ENCODE results near the gene BSPRY.

BSPRY gene

DNA sequence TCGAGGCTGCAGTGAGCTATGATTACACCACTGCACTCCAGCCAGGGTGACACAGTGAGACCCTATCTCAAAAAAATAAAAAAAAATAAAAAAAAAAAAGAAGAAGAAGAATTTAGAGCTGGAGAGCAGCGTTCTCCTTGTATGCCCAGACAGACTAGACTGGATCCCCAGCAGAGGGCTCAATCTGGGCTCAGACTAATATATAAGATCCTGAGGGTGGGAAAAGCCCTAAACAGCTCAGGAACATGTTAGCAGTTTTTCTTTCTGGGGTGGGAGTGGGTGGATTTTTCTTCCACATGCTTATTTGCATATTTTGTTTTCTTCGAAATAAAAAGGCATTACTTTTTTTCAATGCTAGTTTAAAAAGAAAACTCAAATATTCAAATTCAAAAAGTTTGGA, 904 bp upstream of the BSPRY start:
- Histone ChIP-seq H3K9me3 (replicated peaks; ENCODE audit: insufficient read depth, low read length) (no peaks in the 10 kb centered on the region), H3K79me2 (ENCODE audit: low read length) (peaks cover 33% of the 10 kb centered on the region), H3K9ac (ENCODE audit: low read length) (no peak overlapping the region; the same call in 1 of the 2 replicates), H3K9me2 (replicated peaks; ENCODE audit: insufficient read depth, low read length) (no peaks in the 10 kb centered on the region), H2AFZ (ENCODE audit: low read length) (no peak overlapping the region; the same call in 1 of the 2 replicates), H3K4me3 (ENCODE audit: low read length) (no peak overlapping the region; the same call in 1 of the 2 replicates), H3K27ac (ENCODE audit: low read length) (peak overlapping the region; percentile 72; the same call in 1 of the 2 replicates), H3K36me3 (replicated peaks; ENCODE audit: insufficient read depth, low read length) (no peaks in the 10 kb centered on the region), H3F3A (ENCODE audit: insufficient read depth, low read length) (peaks cover 42% of the 10 kb centered on the region), H3K4me2 (ENCODE audit: low read depth, low read length) (peak overlapping the region; percentile 63; the same call in 1 of the 2 replicates), H3K4me1 (ENCODE audit: low read length) (peaks cover 47% of the 10 kb centered on the region), H3K27me3 (replicated peaks; ENCODE audit: insufficient read depth, low read length) (no peaks in the 10 kb centered on the region), H4K20me1 (ENCODE audit: insufficient read depth, low read length) (no peaks in the 10 kb centered on the region)
- DNase-seq: no peak
- TF ChIP-seq EZH2 (optimal IDR thresholded peaks at IDR 0.05; ENCODE audit: low read depth, low read length) (no peak), EZH2phosphoT487 (IDR thresholded peaks at IDR 0.05; ENCODE audit: low read length) (no peak)
- TF ChIP-seq, protein P1, sequence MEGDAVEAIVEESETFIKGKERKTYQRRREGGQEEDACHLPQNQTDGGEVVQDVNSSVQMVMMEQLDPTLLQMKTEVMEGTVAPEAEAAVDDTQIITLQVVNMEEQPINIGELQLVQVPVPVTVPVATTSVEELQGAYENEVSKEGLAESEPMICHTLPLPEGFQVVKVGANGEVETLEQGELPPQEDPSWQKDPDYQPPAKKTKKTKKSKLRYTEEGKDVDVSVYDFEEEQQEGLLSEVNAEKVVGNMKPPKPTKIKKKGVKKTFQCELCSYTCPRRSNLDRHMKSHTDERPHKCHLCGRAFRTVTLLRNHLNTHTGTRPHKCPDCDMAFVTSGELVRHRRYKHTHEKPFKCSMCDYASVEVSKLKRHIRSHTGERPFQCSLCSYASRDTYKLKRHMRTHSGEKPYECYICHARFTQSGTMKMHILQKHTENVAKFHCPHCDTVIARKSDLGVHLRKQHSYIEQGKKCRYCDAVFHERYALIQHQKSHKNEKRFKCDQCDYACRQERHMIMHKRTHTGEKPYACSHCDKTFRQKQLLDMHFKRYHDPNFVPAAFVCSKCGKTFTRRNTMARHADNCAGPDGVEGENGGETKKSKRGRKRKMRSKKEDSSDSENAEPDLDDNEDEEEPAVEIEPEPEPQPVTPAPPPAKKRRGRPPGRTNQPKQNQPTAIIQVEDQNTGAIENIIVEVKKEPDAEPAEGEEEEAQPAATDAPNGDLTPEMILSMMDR (IDR thresholded peaks at IDR 0.05; ENCODE audit: low read length): no peak

DNA sequence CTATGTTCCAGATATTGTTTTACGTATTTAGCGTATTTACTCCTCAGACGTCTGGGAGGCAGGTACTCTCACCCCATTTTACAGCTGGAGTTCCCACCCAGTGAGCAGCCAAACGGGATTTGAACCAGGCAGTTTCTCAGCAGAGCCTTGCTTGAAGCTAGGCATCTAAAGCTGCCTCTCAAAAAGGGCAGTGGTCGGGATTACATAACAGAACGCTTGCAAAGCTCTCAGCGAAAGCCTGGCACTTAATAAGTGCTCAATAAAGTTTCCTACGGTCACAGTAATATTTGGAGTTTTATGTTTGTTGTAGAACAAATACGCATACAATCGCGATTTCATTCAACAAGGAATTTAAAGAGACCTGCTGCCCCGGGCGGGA, 286 bp upstream of the BSPRY start:
- H3F3A ChIP-seq (ENCODE audit: insufficient read depth, low read length): peaks cover 42% of the 10 kb centered on the region
- H3K27ac ChIP-seq (ENCODE audit: low read length): peak overlapping the region; percentile 14; the same call in 1 of the 2 replicates
- H3K9me2 ChIP-seq (replicated peaks; ENCODE audit: insufficient read depth, low read length): no peaks in the 10 kb centered on the region
- no peak for DNase-seq
- H4K20me1 ChIP-seq (ENCODE audit: insufficient read depth, low read length): no peaks in the 10 kb centered on the region
- H2AFZ ChIP-seq (ENCODE audit: low read length): peak overlapping the region; percentile 59; the same call in 1 of the 2 replicates
- H3K79me2 ChIP-seq (ENCODE audit: low read length): peaks cover 37% of the 10 kb centered on the region
- TF ChIP-seq, protein P1 (IDR thresholded peaks at IDR 0.05; ENCODE audit: low read length): no peak
- TF ChIP-seq EZH2 (optimal IDR thresholded peaks at IDR 0.05; ENCODE audit: low read depth, low read length): no peak
- TF ChIP-seq EZH2phosphoT487 (IDR thresholded peaks at IDR 0.05; ENCODE audit: low read length): no peak
- no peaks in the 10 kb centered on the region for H3K36me3 ChIP-seq (replicated peaks; ENCODE audit: insufficient read depth, low read length)
- H3K27me3 ChIP-seq (replicated peaks; ENCODE audit: insufficient read depth, low read length): no peaks in the 10 kb centered on the region
- H3K4me1 ChIP-seq (ENCODE audit: low read length): peaks cover 41% of the 10 kb centered on the region
- no peaks in the 10 kb centered on the region for H3K9me3 ChIP-seq (replicated peaks; ENCODE audit: insufficient read depth, low read length)
- peak overlapping the region; percentile 41 for H3K4me3 ChIP-seq (ENCODE audit: low read length)
- peak overlapping the region; percentile 10; the same call in 1 of the 2 replicates for H3K9ac ChIP-seq (ENCODE audit: low read length)
- H3K4me2 ChIP-seq (ENCODE audit: low read depth, low read length): peak overlapping the region; percentile 51; the same call in 1 of the 2 replicates

DNA sequence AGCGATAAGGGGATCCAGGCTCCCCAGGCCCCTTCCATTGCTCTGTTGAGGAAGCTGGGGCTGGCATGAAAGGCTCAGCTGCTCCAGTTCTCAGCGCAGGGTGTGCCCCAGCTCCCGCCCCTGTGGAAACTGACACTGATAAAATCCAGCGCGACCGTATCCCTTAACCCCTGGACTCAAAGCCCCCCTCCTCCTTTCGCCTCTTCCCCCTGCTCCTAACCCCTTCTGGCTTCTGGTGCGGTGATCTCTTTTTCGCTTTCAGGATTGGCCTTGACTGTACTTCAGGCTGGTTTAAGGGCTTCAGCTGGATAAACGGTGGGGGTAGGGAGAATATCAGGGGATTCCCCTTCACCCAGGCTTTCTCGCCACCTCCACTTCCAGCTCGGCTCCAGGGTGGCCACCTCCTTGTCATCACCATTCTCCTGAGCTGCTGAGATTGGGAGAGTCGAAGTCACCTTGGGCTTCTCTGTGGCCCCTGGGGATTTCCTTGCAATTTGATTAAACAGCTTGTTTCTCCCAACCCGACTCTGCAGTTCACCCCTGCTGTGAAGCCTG, 843 bp downstream of the BSPRY start:
- peak overlapping the region; percentile 89 for H3K27ac ChIP-seq (ENCODE audit: low read length)
- H3K79me2 ChIP-seq (ENCODE audit: low read length): peaks cover 39% of the 10 kb centered on the region
- no peaks in the 10 kb centered on the region for H3K9me2 ChIP-seq (replicated peaks; ENCODE audit: insufficient read depth, low read length)
- H2AFZ ChIP-seq (ENCODE audit: low read length): peak overlapping the region; percentile 63; the same call in 1 of the 2 replicates
- H3K4me3 ChIP-seq (ENCODE audit: low read length): peak overlapping the region; percentile 80
- TF ChIP-seq, protein P1 (IDR thresholded peaks at IDR 0.05; ENCODE audit: low read length): no peak
- TF ChIP-seq EZH2phosphoT487 (IDR thresholded peaks at IDR 0.05; ENCODE audit: low read length): no peak
- no peak for TF ChIP-seq EZH2 (optimal IDR thresholded peaks at IDR 0.05; ENCODE audit: low read depth, low read length)
- H3K9ac ChIP-seq (ENCODE audit: low read length): peak overlapping the region; percentile 84
- H3K36me3 ChIP-seq (replicated peaks; ENCODE audit: insufficient read depth, low read length): no peaks in the 10 kb centered on the region
- H3K4me2 ChIP-seq (ENCODE audit: low read depth, low read length): peak overlapping the region; percentile 88
- no peaks in the 10 kb centered on the region for H3K27me3 ChIP-seq (replicated peaks; ENCODE audit: insufficient read depth, low read length)
- DNase-seq: peak; percentile 43
- no peaks in the 10 kb centered on the region for H3K9me3 ChIP-seq (replicated peaks; ENCODE audit: insufficient read depth, low read length)
- no peaks in the 10 kb centered on the region for H4K20me1 ChIP-seq (ENCODE audit: insufficient read depth, low read length)
- peaks cover 42% of the 10 kb centered on the region for H3F3A ChIP-seq (ENCODE audit: insufficient read depth, low read length)
- peaks cover 40% of the 10 kb centered on the region for H3K4me1 ChIP-seq (ENCODE audit: low read length)
